Measurements from ENCODE around the gene GHR. TPM values are rescaled to one million over a fixed set of nuclear protein-coding genes. Genes with fewer than 3 reads are reported as not detected.

The GHR gene
- 2.3 and 4.2 TPM in 2 replicates for polyA plus RNA-seq

GRCh38 chr5:42423285-42424165 is at the start of gene GHR:
Gene GHR, plus strand, starts transcription at chr5:42423439. Its CDS starts 142,436 bp downstream, at chr5:42565875.

GRCh38 chr5:42756606-42757601 is 333.7 kb downstream of the GHR start, which contains the start of gene CCDC152:
Gene CCDC152, plus strand, starts transcription at chr5:42756818. Its CDS starts 2,304 bp downstream, at chr5:42759122.

